Activated CD8-positive, alpha-beta memory T cell treated with anti-CD3 and anti-CD28 coated beads, Interleukin-2, amount 50 U/mL, for 24 hours (primary cell): Measurements from ENCODE around the gene RNF34.

ENCODE experiments used
- DNase-seq: peaks from one replicate; pipeline ENCODE4 v3.0.0-alpha.2; 2020; ENCODE audit errors: extremely low read depth

RNF34 gene

DNA sequence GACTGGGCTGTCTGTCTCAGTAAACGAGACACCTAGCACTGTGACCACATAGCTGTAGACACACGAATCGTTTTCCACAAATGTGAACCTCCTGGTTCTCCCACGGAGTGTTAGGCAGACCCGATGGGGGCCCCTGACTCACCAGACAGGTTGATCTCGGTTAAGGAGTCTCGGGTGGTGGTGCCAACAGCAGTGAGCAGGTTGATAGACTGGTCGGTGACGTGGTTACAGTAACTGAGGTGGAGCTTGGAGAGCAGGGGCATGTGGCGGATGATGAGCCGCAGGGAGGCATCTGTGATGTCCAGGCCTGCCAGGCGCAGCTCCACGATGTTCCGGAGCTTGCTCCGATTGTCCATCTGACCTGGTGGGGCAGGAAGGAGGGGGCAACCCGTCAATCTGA is 39.8 kb downstream of the RNF34 start:
- DNase-seq: no peak

- DNase-seq: no peak
These were observed 40.9 kb downstream of the RNF34 start for GRCh38 chr12:121440768-121441167.

DNA sequence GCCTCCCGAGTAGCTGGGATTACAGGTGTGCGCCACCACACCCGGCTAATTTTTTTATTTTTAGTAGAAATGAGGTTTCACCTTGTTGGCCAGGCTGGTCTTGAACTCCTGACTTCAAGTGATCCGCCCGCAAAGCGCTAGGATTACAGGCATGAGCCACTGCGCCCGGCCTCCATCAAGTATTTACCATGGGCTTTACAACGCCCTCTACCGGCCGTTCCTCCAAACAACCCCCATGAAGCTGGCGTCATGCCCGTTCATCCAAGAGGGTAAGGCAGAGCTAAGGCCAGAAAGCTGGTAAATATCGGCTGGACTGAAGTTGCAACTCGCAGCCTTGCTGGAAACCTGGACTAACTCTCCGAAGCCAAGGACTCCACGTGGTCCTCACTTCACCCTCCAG is 41.6 kb downstream of the RNF34 start:
- DNase-seq: no peak

- DNase-seq: no peak
These were observed 42.4 kb downstream of the RNF34 start for GRCh38 chr12:121442028-121442948.

DNA sequence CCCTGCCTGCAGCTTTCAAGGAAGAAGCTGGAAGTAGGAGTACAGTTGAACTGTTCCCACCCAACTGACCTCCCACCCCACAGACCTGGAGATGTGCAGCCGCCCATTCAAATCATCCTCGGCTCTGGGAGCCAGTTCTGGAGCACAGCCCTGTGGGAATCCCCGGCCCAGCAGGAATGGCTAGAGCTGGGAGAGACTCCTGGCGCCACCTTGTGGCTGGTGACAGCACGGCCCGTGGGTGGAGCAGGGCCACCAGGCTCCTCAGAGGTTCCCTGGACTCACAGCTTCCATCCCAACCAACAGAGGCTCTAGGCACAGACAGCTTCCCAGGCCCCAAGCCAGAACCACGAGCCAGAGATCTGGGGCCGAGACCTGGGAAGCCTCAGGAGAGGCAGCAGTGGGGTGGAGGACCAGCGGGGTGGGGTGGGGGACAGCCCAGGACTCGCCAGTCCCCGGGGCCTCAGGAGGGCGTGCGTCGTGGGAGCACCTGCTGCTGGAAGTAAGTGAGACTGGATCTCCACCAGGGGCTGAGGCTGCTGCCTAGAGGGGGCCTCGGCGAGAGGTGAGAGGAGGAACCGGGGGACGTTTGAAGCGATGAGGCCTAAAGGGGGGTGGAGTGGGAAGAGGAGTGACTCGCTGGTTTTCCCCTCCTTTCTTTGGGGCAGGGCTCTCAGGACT is 43.4 kb downstream of the RNF34 start:
- peak; percentile 40 for DNase-seq

DNA sequence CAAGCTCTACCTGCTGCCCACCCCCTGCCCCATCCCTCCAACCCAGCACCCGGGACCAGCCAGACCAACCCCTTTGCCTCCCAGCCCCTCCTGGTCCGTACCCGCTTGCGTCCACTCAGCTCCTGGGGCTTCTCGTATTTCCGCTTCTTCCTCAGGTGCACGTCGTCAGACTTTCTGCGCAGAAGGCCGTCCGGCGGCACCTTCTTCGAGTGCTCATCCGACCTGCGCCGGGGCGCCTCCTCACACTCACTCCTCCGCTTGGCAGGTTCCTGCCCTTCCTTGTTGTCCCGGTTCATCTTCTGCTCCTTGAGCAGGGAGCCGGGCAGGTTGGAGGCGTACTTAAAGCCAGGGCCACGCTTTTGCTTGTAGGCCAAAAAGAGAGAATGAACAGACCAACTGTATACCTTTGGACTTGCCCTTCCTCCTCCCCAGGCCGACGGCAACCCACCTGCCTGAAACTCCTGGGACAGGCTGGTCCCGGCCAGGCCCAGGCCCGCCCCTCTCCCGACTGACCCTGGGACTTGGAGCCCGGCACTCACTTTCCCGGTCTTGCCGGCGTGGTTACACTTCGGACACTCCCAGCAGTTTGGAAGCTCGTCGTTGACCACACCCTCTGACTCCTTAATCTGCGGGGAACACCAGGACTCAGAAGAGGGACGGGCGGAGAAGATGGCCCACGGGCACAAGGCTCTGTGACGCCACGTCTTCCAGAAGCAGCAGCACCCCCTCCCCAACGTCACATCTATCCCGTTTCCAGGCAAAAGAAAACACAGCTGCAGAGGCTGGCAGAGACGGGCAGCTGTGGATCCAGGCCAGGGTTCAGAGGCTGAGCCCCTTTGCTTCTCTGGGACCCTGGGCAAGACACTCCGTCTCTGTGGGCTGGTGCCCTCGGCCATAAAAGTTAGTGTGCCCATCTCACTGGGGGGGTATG is 44.3 kb downstream of the RNF34 start:
- no peak for DNase-seq

- DNase-seq: no peak
These were observed 44.9 kb downstream of the RNF34 start for GRCh38 chr12:121444842-121445202.

DNA sequence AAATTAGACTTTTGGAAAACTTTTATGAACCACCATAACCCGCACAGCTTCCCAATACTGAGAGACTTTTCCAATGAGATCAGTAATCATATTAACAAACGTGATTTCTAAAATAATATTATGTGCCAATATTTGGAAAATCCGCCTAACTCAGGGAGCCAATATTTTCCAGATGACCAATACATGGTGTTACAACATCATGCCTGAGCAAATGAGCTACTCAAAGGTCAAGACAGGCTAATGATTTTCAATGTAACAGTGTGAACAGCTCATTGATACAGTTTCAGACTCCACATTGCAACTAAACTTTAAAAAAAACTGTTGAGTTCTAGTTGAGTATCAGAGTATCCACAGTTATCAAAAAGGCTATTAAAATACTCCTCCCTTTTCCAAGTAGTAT is 46.8 kb downstream of the RNF34 start:
- no peak for DNase-seq

GRCh38 chr12:121448771-121449315 is 48.9 kb downstream of the RNF34 start:
- no peak for DNase-seq

DNA sequence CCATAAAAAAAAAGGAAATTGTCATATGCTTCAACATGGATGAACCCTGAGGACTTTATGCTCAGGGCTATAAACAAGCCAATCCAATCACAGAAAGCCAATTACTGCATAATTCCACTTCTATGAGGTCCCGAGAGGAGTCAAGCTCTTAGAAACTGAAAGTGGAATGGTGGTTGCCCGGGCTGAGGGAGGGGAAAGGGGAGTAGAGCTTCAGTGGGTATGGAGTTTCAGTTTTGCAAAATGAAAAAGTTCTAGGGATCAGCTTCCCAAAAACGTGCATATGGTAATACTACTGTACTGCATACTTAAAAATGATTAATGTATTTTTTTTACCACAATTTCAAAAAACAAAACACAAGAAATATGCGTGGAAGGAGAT is 52.0 kb downstream of the RNF34 start:
- no peak for DNase-seq

DNA sequence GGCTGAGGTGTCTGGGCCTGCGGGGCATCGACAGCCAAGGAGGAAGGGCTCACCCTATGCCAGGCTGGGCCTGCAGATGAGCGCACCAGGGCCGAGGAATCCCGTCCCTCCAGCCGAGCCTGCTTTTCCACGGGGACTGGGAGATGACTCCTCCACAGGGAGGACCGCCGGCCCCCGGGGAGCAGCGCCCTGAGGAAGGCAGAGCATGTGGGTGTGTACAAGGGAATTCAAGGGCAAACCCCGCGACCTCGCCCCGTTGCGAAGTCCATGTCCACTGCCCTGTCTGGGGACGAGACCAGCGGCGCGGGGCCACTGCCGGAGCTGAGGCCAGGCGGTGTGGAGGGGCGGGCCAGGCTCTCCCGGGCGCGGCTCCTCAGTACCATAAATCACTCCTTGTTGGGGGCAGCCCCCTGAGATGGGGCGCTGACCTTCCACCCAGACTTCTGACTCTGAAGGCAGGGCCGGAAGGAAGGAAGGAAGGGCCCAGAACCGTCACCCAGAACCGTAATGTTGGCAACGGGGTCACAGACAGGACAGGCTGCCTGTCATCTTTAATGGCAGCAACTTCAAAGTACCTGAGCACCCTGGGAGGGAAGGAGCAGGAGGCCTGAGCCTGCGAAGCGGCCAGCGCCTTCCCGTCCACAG is 52.5 kb downstream of the RNF34 start:
- DNase-seq: no peak

- DNase-seq: no peak
These were observed 53.1 kb downstream of the RNF34 start for GRCh38 chr12:121452985-121453360.

GRCh38 chr12:121453629-121454028 is 53.7 kb downstream of the RNF34 start:
- DNase-seq: no peak

DNA sequence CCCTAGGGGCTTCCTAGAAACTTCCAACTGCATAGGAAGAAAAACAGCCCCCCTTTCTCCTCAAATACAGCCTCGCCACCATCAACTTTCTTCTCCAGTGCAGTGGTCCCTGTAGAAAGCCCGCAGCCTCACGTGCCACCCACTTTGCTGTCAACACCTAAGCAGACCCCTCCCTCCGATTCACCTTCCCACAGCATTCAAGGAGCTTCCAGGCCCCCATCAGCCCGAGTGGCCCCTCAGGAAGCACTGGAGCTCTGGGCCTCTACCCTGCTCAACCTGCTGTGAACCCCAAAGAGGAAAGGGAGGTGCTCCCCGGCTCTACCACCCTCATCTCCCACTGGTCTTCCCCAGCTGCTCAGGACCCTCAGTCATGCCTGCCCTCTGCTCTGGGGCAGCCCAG is 55.0 kb downstream of the RNF34 start:
- DNase-seq: no peak

GRCh38 chr12:121455766-121456420 is 56.0 kb downstream of the RNF34 start:
- no peak for DNase-seq

DNA sequence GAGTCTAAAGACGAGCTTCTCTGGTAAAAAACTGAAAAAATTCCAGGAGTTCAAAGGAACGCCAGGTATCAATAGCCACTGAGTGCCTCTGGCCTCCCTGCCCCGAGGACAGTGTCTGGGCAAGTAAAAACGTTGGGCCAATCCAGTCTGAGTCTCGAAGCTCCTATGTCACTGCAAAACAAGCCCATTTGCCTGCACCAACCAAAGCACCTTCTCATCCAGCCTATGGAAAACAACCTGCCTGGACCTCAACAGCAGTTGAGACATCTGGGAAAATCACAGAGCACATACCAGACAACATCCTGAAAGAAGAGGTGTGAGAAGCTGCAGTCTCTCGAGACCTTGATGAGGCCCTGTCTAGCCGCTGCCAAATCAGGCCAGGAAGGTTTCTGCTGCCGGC is 56.6 kb downstream of the RNF34 start:
- no peak for DNase-seq

DNA sequence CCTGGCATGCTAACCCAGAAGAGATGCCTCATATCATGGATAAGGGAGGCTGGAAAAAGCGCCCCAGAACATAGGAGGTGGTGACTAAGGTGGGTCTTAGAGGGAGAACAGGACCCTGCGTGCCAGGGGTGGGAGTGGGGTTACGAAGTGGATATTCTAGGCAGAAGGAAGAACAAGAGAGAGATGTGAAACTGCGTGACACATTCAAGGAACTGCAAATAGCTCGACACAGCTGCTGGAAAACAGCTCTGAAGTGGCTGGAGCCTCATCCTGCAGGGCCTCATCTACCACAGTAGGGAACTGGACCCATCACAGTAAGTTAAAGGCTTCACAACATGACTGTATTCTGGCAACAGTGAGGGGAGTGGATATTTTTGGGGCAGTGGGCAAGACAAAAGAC is 61.1 kb downstream of the RNF34 start:
- no peak for DNase-seq

DNA sequence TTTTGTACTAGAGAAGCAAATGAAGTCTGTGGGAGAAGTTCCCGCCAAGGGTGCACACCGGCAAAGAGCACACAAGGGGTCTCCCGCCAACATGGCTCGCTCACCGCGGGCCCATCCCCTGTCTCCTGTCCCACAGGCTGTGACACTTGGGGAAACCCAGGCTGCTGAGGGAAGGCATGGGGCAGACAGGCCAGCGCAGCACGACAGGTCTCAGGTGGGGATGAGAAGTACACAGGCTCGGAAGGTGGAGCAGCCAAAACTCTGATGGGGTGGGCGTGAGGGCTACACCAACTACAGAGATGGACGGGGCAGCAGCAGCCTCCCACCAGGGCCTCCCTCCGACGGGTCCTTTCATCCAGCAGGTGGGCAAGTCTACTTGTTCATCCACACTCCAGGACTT is 64.4 kb downstream of the RNF34 start:
- no peak for DNase-seq

DNA sequence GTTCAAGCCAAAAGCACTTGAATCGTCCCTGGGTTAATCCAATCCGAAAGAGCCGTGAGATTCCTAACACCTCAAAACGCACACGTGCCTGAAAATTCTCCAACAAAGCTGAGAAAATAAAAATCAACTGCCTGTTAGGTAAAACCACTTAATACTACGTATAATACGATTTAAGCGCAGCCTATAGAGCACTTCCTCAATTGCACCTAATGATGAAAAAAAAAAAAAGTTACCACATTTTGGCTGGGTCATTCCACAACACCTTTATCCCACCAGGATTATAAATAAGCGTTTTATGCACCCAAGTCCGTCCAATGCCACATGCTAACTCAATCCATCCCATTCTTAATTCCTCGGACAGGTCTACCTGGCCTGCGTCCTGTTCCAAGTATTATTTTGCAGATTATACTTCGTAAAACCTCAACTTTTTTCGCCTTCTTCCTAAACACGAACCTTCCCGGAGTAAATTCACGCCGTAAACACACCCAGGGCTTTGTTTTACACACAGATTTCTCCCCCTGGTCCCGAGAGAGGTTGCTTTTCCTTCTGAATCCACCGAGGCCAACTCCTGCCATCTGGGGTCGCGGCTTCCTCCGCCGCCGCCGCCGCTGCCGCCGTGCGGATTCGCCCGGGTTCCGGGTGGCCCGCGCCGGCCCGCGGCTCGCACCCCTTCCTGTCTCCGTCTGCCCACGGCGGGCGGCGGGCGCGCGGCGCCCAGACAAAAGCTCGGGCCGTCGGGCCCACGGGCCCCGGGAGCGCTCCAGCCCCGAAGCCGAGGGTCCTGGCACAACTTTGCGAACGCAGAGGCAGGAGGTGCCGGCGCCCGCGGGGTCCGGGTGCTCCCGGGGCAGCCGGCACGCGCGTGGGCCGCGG is 66.2 kb downstream of the RNF34 start:
- DNase-seq: no peak
